DND-41 (cell line): ENCODE results near the gene PGBD5.

Experiments
- CTCF ChIP-seq: IDR thresholded peaks from 2 replicates; pipeline ENCODE4 v1.5.1; 2012; ENCODE audit warnings: borderline replicate concordance, low read length, moderate library complexity, mild to moderate bottlenecking; ENCODE audit not compliant: poor library complexity, severe bottlenecking; ENCODE audit errors: extremely low read depth
- EZH2 ChIP-seq: IDR thresholded peaks from 3 replicates; pipeline ENCODE4 v1.6.1; 2012; ENCODE audit warnings: borderline replicate concordance, low read depth, mild to moderate bottlenecking, moderate library complexity, low read length, inconsistent platforms; ENCODE audit not compliant: severe bottlenecking

GRCh38 chr1:230384380-230385157 is 41.6 kb downstream of the PGBD5 start:
- TF ChIP-seq CTCF (no peak), EZH2 (no peak)
